Nephron (organoid): ENCODE data around the gene RNF14.

ENCODE experiments used
- H3K27ac Mint-ChIP-seq, 3 experiments: 2 replicates each; pipeline ENCODE4 v1.8.0; 2020; ENCODE audit warnings: mixed read lengths in 3 of 3, mild to moderate bottlenecking in 2 of 3, moderate library complexity in 1 of 3
- H3K27me3 Mint-ChIP-seq: 2 replicates; pipeline ENCODE4 v1.8.0; 2021; ENCODE audit warnings: low read depth, mild to moderate bottlenecking, moderate library complexity, mixed read lengths
- H3K36me3 Mint-ChIP-seq: 2 replicates; pipeline ENCODE4 v1.8.0; 2020; ENCODE audit warnings: low read depth, mixed read lengths
- H3K4me1 Mint-ChIP-seq: 2 replicates; pipeline ENCODE4 v1.8.0; 2020; ENCODE audit warnings: mixed read lengths
- H3K4me3 Mint-ChIP-seq, 3 experiments: 2 replicates each; pipeline ENCODE4 v1.8.0; 2020; ENCODE audit warnings: mild to moderate bottlenecking in 3 of 3, mixed read lengths in 3 of 3, moderate library complexity in 2 of 3
- H3K9me3 Mint-ChIP-seq: 2 replicates; pipeline ENCODE4 v1.8.0; 2020; ENCODE audit warnings: mixed read lengths
- TF ChIP-seq, protein P1 (sequence below), 3 experiments: fragments of 200-600 bp; sonication (generic); IDR thresholded peaks; one replicate each; pipeline ENCODE4 v1.5.0; 2021; ENCODE audit warnings: antibody characterized with exemption in 3 of 3; ENCODE audit not compliant: unreplicated experiment in 3 of 3

Gene RNF14

GRCh38 chr5:142009886-142010285 is 41.0 kb downstream of the RNF14 start:
- peaks cover 13% of the 10 kb centered on the region for H3K4me1 Mint-ChIP-seq
- H3K9me3 Mint-ChIP-seq = no peaks in the 10 kb centered on the region
- H3K27me3 Mint-ChIP-seq = no peaks in the 10 kb centered on the region
- H3K4me3 Mint-ChIP-seq = no peak overlapping the region
- H3K27ac Mint-ChIP-seq = no peak overlapping the region
- TF ChIP-seq, protein P1, sequence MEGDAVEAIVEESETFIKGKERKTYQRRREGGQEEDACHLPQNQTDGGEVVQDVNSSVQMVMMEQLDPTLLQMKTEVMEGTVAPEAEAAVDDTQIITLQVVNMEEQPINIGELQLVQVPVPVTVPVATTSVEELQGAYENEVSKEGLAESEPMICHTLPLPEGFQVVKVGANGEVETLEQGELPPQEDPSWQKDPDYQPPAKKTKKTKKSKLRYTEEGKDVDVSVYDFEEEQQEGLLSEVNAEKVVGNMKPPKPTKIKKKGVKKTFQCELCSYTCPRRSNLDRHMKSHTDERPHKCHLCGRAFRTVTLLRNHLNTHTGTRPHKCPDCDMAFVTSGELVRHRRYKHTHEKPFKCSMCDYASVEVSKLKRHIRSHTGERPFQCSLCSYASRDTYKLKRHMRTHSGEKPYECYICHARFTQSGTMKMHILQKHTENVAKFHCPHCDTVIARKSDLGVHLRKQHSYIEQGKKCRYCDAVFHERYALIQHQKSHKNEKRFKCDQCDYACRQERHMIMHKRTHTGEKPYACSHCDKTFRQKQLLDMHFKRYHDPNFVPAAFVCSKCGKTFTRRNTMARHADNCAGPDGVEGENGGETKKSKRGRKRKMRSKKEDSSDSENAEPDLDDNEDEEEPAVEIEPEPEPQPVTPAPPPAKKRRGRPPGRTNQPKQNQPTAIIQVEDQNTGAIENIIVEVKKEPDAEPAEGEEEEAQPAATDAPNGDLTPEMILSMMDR (IDR thresholded peaks at IDR 0.05; ENCODE audit: unreplicated experiment in 3 of 3) = no peak
- H3K36me3 Mint-ChIP-seq = peaks cover 37% of the 10 kb centered on the region

DNA sequence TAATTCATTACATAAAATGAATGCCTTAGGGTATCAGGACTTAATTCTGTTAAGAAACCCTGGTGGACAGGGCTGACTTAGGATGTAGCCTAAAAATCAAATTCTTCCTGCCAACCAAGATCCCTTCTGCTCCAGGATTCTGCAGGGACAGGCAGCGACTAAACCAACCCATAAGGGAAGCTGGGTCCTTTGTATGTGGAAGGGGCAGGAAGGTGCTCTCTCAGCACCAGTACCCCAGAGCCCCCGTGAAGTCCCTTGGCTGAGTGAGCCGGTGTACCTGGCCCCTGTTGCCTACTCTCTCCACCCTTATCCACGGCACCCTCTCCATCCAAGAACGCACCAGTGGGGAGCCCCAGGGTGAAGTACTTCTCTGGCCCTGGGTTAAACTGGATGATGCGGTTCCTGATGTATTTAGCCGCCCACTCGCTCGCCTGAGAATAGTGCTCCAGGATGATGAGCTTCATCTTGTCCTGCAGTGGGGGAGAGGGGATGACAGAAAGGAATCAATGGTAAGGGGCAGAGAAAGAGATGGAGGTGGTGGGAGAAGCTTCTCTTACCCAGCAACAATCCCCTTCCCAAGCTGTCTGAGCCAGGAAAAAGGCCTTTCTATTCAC is 42.8 kb downstream of the RNF14 start:
- H3K27ac Mint-ChIP-seq = peak overlapping the region; percentile 74 to 84 (median 83)
- peaks cover 25% of the 10 kb centered on the region for H3K36me3 Mint-ChIP-seq
- peaks cover 26% of the 10 kb centered on the region for H3K4me1 Mint-ChIP-seq
- peak overlapping the region; percentile 82 to 89 (median 88) for H3K4me3 Mint-ChIP-seq
- no peaks in the 10 kb centered on the region for H3K27me3 Mint-ChIP-seq
- TF ChIP-seq, protein P1 (IDR thresholded peaks at IDR 0.05; ENCODE audit: unreplicated experiment in 3 of 3) = no peak
- H3K9me3 Mint-ChIP-seq = no peaks in the 10 kb centered on the region

DNA sequence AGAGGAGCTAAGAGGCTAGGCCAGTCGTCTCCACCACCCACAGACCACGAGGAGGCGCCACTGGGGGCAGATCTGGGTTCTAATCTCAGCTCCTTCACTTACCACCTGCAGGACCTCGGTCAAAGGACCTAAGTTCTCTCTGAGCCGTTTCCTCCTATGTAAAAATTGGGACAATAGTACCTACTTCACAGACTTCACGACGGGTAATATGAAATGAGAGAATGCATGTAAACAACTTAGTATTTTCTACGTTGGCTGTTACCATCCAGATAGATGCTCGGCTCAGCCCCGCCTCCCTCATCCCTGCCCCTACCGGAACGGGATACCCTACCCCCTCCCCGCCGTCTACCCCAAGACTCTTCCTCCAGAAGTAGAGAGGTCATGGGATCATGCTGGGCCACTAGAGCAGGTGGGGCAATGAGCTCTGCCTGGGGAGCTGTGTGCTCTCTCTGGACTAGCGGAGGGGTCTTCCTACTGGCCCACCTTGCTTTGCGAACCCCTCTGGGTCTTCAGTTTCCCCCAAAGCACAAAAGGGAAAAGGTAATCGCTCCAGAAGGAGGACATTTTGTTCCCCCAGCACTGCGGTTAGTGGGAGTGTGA is 43.4 kb downstream of the RNF14 start:
- Mint-ChIP-seq H3K4me1 (peaks cover 26% of the 10 kb centered on the region), H3K27me3 (no peaks in the 10 kb centered on the region), H3K4me3 (peak overlapping the region; percentile 82 to 89 (median 88)), H3K9me3 (no peaks in the 10 kb centered on the region), H3K27ac (peak overlapping the region; percentile 74 to 84 (median 83)), H3K36me3 (peaks cover 21% of the 10 kb centered on the region)
- TF ChIP-seq, protein P1 (IDR thresholded peaks at IDR 0.05; ENCODE audit: unreplicated experiment in 3 of 3) = peak in 2 of 3 experiments; percentile 18 to 20

- TF ChIP-seq, protein P1 (IDR thresholded peaks at IDR 0.05; ENCODE audit: unreplicated experiment in 3 of 3) = no peak
- peak within 1 kb of the TSS; percentile 83 to 93 (median 87) for H3K27ac Mint-ChIP-seq
- no peaks in the 10 kb centered on the region for H3K9me3 Mint-ChIP-seq
- no peaks in the 10 kb centered on the region for H3K27me3 Mint-ChIP-seq
- H3K4me3 Mint-ChIP-seq = peak within 1 kb of the TSS; percentile 82 to 94 (median 94)
- peaks cover 26% of the 10 kb centered on the region for H3K4me1 Mint-ChIP-seq
- peaks cover 15% of the 10 kb centered on the region for H3K36me3 Mint-ChIP-seq
Observed at GRCh38 chr5:142012792-142013388, 44.0 kb downstream of the RNF14 start, which contains the start of gene GNPDA1. Gene GNPDA1, minus strand, starts transcription at chr5:142013027. Its CDS starts 992 bp downstream, at chr5:142012035.

- H3K27me3 Mint-ChIP-seq = no peaks in the 10 kb centered on the region
- H3K9me3 Mint-ChIP-seq = no peaks in the 10 kb centered on the region
- H3K4me1 Mint-ChIP-seq = peaks cover 26% of the 10 kb centered on the region
- H3K27ac Mint-ChIP-seq = peak overlapping the region; percentile 83 to 93 (median 87)
- TF ChIP-seq, protein P1 (IDR thresholded peaks at IDR 0.05; ENCODE audit: unreplicated experiment in 3 of 3) = no peak
- peaks cover 8% of the 10 kb centered on the region for H3K36me3 Mint-ChIP-seq
- H3K4me3 Mint-ChIP-seq = peak overlapping the region; percentile 82 to 94 (median 94)
Observed at GRCh38 chr5:142013734-142014521, 45.0 kb downstream of the RNF14 start.
